Measurements from ENCODE around the gene RNF130.

The RNF130 gene

GRCh38 chr5:180054226-180054625, 17.3 kb downstream of the RNF130 start:
- Histone ChIP-seq H3K27me3 (ENCODE audit: control insufficient read depth, insufficient read depth, low read length) (no peaks in the 10 kb centered on the region; the same call in 1 of the 2 replicates), H3K9me3 (ENCODE audit: control insufficient read depth, insufficient read depth, low read length) (no peaks in the 10 kb centered on the region), H3K36me3 (ENCODE audit: control insufficient read depth, insufficient read depth, low read length) (no peaks in the 10 kb centered on the region), H3K4me3 (ENCODE audit: low read length) (no peak overlapping the region), H3K4me1 (ENCODE audit: control insufficient read depth, insufficient read depth, low read length) (peaks cover 7% of the 10 kb centered on the region), H3K27ac (ENCODE audit: low read length) (no peak overlapping the region)
- WGBS (ENCODE audit: insufficient coverage, insufficient read length): no CpG with 5 or more reads among the region's 6 CpGs
- no peak for DNase-seq (ENCODE audit: low read depth, low spot score)

- no peaks in the 10 kb centered on the region for H3K36me3 ChIP-seq (ENCODE audit: control insufficient read depth, insufficient read depth, low read length)
- H3K27me3 ChIP-seq (ENCODE audit: control insufficient read depth, insufficient read depth, low read length): no peaks in the 10 kb centered on the region; the same call in 1 of the 2 replicates
- no peak overlapping the region for H3K27ac ChIP-seq (ENCODE audit: low read length)
- H3K9me3 ChIP-seq (ENCODE audit: control insufficient read depth, insufficient read depth, low read length): no peaks in the 10 kb centered on the region
- peaks cover 4% of the 10 kb centered on the region; the same call in 1 of the 2 replicates for H3K4me1 ChIP-seq (ENCODE audit: control insufficient read depth, insufficient read depth, low read length)
- no peak for DNase-seq (ENCODE audit: low read depth, low spot score)
- H3K4me3 ChIP-seq (ENCODE audit: low read length): no peak overlapping the region
- no CpG with 5 or more reads among the region's 8 CpGs for WGBS (ENCODE audit: insufficient coverage, insufficient read length)
Observed at GRCh38 chr5:180053061-180053602, 18.4 kb downstream of the RNF130 start.

GRCh38 chr5:180052211-180052818, 19.2 kb downstream of the RNF130 start:
- Histone ChIP-seq H3K4me3 (ENCODE audit: low read length) (no peak overlapping the region), H3K27ac (ENCODE audit: low read length) (no peak overlapping the region), H3K9me3 (ENCODE audit: control insufficient read depth, insufficient read depth, low read length) (no peaks in the 10 kb centered on the region), H3K36me3 (ENCODE audit: control insufficient read depth, insufficient read depth, low read length) (no peaks in the 10 kb centered on the region), H3K4me1 (ENCODE audit: control insufficient read depth, insufficient read depth, low read length) (peaks cover 2% of the 10 kb centered on the region; the same call in 1 of the 2 replicates), H3K27me3 (ENCODE audit: control insufficient read depth, insufficient read depth, low read length) (no peaks in the 10 kb centered on the region)
- no peak for DNase-seq (ENCODE audit: low read depth, low spot score)
- WGBS (ENCODE audit: insufficient coverage, insufficient read length): no CpG with 5 or more reads among the region's 5 CpGs

- no peak overlapping the region for H3K4me3 ChIP-seq (ENCODE audit: low read length)
- H3K9me3 ChIP-seq (ENCODE audit: control insufficient read depth, insufficient read depth, low read length): peaks cover 2% of the 10 kb centered on the region; the same call in 1 of the 2 replicates
- H3K4me1 ChIP-seq (ENCODE audit: control insufficient read depth, insufficient read depth, low read length): peaks cover 1% of the 10 kb centered on the region; the same call in 1 of the 2 replicates
- H3K27me3 ChIP-seq (ENCODE audit: control insufficient read depth, insufficient read depth, low read length): no peaks in the 10 kb centered on the region
- H3K36me3 ChIP-seq (ENCODE audit: control insufficient read depth, insufficient read depth, low read length): peaks cover 6% of the 10 kb centered on the region; the same call in 1 of the 2 replicates
- no CpG with 5 or more reads among the region's 9 CpGs for WGBS (ENCODE audit: insufficient coverage, insufficient read length)
- no peak overlapping the region for H3K27ac ChIP-seq (ENCODE audit: low read length)
- no peak for DNase-seq (ENCODE audit: low read depth, low spot score)
Observed at GRCh38 chr5:180050121-180050940, 21.2 kb downstream of the RNF130 start.

- no peak for DNase-seq (ENCODE audit: low read depth, low spot score)
- H3K4me3 ChIP-seq (ENCODE audit: low read length): no peak overlapping the region
- peaks cover 2% of the 10 kb centered on the region; the same call in 1 of the 2 replicates for H3K9me3 ChIP-seq (ENCODE audit: control insufficient read depth, insufficient read depth, low read length)
- no peak overlapping the region for H3K27ac ChIP-seq (ENCODE audit: low read length)
- H3K27me3 ChIP-seq (ENCODE audit: control insufficient read depth, insufficient read depth, low read length): no peaks in the 10 kb centered on the region
- no CpG with 5 or more reads among the region's 2 CpGs for whole genome bisulfite sequencing (ENCODE audit: insufficient coverage, insufficient read length)
- peaks cover 1% of the 10 kb centered on the region; the same call in 1 of the 2 replicates for H3K4me1 ChIP-seq (ENCODE audit: control insufficient read depth, insufficient read depth, low read length)
- peaks cover 6% of the 10 kb centered on the region; the same call in 1 of the 2 replicates for H3K36me3 ChIP-seq (ENCODE audit: control insufficient read depth, insufficient read depth, low read length)
Observed at GRCh38 chr5:180049185-180049548, 22.4 kb downstream of the RNF130 start.

GRCh38 chr5:180047667-180048066, 23.9 kb downstream of the RNF130 start:
- no CpG with 5 or more reads among the region's 8 CpGs for WGBS (ENCODE audit: insufficient coverage, insufficient read length)
- H3K4me3 ChIP-seq (ENCODE audit: low read length): no peak overlapping the region

GRCh38 chr5:180046656-180047055, 24.9 kb downstream of the RNF130 start:
- H3K9me3 ChIP-seq (ENCODE audit: control insufficient read depth, insufficient read depth, low read length): peaks cover 2% of the 10 kb centered on the region; the same call in 1 of the 2 replicates
- no peak overlapping the region for H3K4me3 ChIP-seq (ENCODE audit: low read length)
- no peaks in the 10 kb centered on the region for H3K27me3 ChIP-seq (ENCODE audit: control insufficient read depth, insufficient read depth, low read length)
- no CpG with 5 or more reads among the region's 5 CpGs for WGBS (ENCODE audit: insufficient coverage, insufficient read length)
- H3K27ac ChIP-seq (ENCODE audit: low read length): no peak overlapping the region
- H3K4me1 ChIP-seq (ENCODE audit: control insufficient read depth, insufficient read depth, low read length): no peaks in the 10 kb centered on the region; the same call in 1 of the 2 replicates
- H3K36me3 ChIP-seq (ENCODE audit: control insufficient read depth, insufficient read depth, low read length): peaks cover 6% of the 10 kb centered on the region; the same call in 1 of the 2 replicates
- no peak for DNase-seq (ENCODE audit: low read depth, low spot score)

More at GRCh38 chr5:180047667-180048066, 23.9 kb downstream of the RNF130 start:
- no peak overlapping the region for H3K27ac ChIP-seq (ENCODE audit: low read length)
- no peaks in the 10 kb centered on the region for H3K27me3 ChIP-seq (ENCODE audit: control insufficient read depth, insufficient read depth, low read length)
- H3K36me3 ChIP-seq (ENCODE audit: control insufficient read depth, insufficient read depth, low read length): peaks cover 6% of the 10 kb centered on the region; the same call in 1 of the 2 replicates
- no peak for DNase-seq (ENCODE audit: low read depth, low spot score)
- H3K9me3 ChIP-seq (ENCODE audit: control insufficient read depth, insufficient read depth, low read length): peaks cover 2% of the 10 kb centered on the region; the same call in 1 of the 2 replicates
- H3K4me1 ChIP-seq (ENCODE audit: control insufficient read depth, insufficient read depth, low read length): no peaks in the 10 kb centered on the region; the same call in 1 of the 2 replicates

- Histone ChIP-seq H3K9me3 (ENCODE audit: control insufficient read depth, insufficient read depth, low read length) (peaks cover 2% of the 10 kb centered on the region; the same call in 1 of the 2 replicates), H3K4me1 (ENCODE audit: control insufficient read depth, insufficient read depth, low read length) (no peaks in the 10 kb centered on the region; the same call in 1 of the 2 replicates), H3K27ac (ENCODE audit: low read length) (no peak overlapping the region), H3K4me3 (ENCODE audit: low read length) (no peak overlapping the region), H3K36me3 (ENCODE audit: control insufficient read depth, insufficient read depth, low read length) (peaks cover 6% of the 10 kb centered on the region; the same call in 1 of the 2 replicates), H3K27me3 (ENCODE audit: control insufficient read depth, insufficient read depth, low read length) (no peaks in the 10 kb centered on the region)
- no CpG with 5 or more reads among the region's 30 CpGs for WGBS (ENCODE audit: insufficient coverage, insufficient read length)
- DNase-seq (ENCODE audit: low read depth, low spot score): no peak
Observed at GRCh38 chr5:180045889-180046499, 25.6 kb downstream of the RNF130 start.

- no CpG with 5 or more reads among the region's 4 CpGs for WGBS (ENCODE audit: insufficient coverage, insufficient read length)
- no peak for DNase-seq (ENCODE audit: low read depth, low spot score)
- H3K4me3 ChIP-seq (ENCODE audit: low read length): no peak overlapping the region
- H3K27ac ChIP-seq (ENCODE audit: low read length): no peak overlapping the region
- H3K4me1 ChIP-seq (ENCODE audit: control insufficient read depth, insufficient read depth, low read length): peaks cover 2% of the 10 kb centered on the region; the same call in 1 of the 2 replicates
- no peaks in the 10 kb centered on the region for H3K27me3 ChIP-seq (ENCODE audit: control insufficient read depth, insufficient read depth, low read length)
- peaks cover 2% of the 10 kb centered on the region; the same call in 1 of the 2 replicates for H3K9me3 ChIP-seq (ENCODE audit: control insufficient read depth, insufficient read depth, low read length)
- H3K36me3 ChIP-seq (ENCODE audit: control insufficient read depth, insufficient read depth, low read length): peaks cover 6% of the 10 kb centered on the region; the same call in 1 of the 2 replicates
Observed at GRCh38 chr5:180043377-180043776, 28.2 kb downstream of the RNF130 start.

Data from iPS DF 6.9 (cell line).